ENCODE data around the gene PSTPIP2.

GRCh38 chr18:45954070-45954934 is 117.8 kb downstream of the PSTPIP2 start:
- TF ChIP-seq POLR2A (IDR thresholded peaks at IDR 0.05) (no peak), CTCF (IDR thresholded peaks at IDR 0.05) (no peak)

Data from right lobe of liver (tissue), 4 donors.